ENCODE results near the gene GNB1.
"Not testable (repeated sequence)": the region's sequence is repeated elsewhere in the genome, so short reads cannot be mapped to it uniquely, and the experiment has no call there.

DNA sequence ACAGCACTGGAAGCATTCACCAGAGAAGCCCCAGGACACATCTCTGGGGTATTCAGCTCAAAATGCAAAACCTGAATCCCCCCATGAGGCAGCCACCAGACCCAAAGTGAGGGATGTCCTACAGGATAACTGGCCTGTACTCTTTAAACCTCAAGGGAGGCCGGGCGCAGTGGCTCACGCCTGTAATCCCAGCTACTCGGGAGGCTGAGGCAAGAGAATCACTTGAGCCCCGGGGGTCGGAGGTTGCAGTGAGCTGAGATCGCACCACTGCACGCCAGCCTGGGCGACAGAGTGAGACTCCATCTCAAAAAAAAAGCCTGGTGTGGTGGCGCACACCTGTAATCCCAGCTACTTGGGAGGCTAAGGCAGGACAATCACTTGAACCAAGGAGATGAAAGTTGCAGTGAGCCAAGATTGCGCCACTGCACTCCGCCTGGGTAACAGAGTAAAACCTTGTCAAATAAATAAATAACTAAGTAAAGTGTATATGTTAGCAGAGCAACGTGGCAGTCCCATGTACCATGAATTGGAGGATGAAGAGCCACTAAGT, 29.1 kb downstream of the GNB1 start:
- TF ChIP-seq CTCF, POLR2A (IDR thresholded peaks at IDR 0.05): not testable (repeated sequence)
